Thyroid gland (tissue), 4 donors: Measurements from ENCODE around the gene LRRC8B.

ENCODE experiments used
- CTCF ChIP-seq, 6 experiments: fragments of 200-600 bp in 3 of 6; fragments of 450-650 bp in 3 of 6; sonication (generic) in 3 of 6; IDR thresholded peaks; one replicate each; pipeline ENCODE4 v1.5.1; 2016 to 2019; ENCODE audit warnings: antibody characterized with exemption in 6 of 6, mild to moderate bottlenecking in 2 of 6, inconsistent platforms in 1 of 6, moderate library complexity in 1 of 6
- POLR2A ChIP-seq, 2 donors: fragments of 450-650 bp; IDR thresholded peaks; one replicate each; pipeline ENCODE4 v1.6.1; 2017; ENCODE audit warnings: antibody characterized with exemption in 2 of 2, mild to moderate bottlenecking in 2 of 2, moderate library complexity in 1 of 2

DNA sequence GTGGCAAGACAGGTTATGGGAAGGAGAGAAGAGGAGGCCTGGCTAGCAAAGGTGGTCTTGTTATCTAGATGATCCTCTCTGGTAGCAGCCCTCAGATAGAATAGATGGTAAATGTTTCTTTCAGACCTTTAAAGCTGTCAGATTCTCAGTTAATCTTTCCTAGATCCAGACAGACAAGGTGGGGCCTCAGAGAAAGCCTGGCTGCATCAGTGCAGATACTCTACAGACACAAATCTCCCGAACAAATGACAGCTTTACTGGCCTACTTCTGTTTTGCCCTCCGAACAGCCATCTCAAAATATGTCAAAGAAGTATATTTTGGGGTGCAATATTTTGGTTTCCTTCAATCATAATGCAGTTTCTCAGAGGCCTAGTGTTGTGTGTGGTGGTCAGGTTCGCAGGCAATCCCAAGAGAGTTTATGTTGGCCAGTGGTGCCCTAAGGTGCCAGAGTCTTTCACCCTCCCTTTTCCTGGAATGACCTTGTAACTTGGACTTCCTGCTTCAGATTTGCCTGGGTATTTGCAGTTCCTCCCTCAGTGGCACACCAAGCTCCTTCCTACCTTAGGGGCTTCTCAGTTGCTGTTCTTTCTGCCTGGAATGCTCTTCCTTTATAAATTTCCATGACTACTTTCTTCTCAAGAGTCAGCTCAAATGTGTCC lies 7.0 kb downstream of the LRRC8B start:
- TF ChIP-seq CTCF (IDR thresholded peaks at IDR 0.05): no peak
- no peak for TF ChIP-seq POLR2A (IDR thresholded peaks at IDR 0.05)
